AG10803 (cell line): Measurements from ENCODE around the gene HLA-DRB1.

ENCODE experiments used
- DNase-seq: peaks from one replicate; pipeline ENCODE4 v3.0.0; 2010; ENCODE audit warnings: low read depth
- H3K4me3 ChIP-seq: 2 replicates; pipeline ENCODE4 v1.5.1; 2011; ENCODE audit warnings: mild to moderate bottlenecking, low read length, control low read depth
- CTCF ChIP-seq: conservative IDR thresholded peaks from 2 replicates; pipeline ENCODE4 v1.5.1; 2011; ENCODE audit warnings: mild to moderate bottlenecking, low read length, control low read depth, inconsistent platforms

Gene HLA-DRB1

DNA sequence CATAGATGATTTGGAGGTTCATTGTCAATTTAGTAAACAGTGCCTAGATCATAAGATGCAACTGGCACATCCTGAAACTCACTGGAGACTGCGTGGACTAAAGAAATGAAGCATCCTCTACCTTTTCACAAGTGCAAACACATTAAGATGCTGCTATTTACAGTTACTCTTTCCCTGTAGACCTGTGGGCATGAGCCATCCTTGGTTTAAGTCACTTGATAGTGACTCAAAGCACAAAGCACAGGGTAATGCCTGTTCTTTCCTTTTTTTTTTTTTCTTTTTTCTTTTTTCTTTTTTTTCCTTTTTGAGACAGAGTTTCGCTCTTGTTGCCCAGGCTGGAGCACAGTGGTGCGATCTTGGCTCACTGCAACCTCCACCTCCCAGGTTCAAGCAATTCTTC is 37.6 kb upstream of the HLA-DRB1 start:
- no peak overlapping the region for H3K4me3 ChIP-seq
- DNase-seq, result no peak
- no peak for TF ChIP-seq CTCF

DNA sequence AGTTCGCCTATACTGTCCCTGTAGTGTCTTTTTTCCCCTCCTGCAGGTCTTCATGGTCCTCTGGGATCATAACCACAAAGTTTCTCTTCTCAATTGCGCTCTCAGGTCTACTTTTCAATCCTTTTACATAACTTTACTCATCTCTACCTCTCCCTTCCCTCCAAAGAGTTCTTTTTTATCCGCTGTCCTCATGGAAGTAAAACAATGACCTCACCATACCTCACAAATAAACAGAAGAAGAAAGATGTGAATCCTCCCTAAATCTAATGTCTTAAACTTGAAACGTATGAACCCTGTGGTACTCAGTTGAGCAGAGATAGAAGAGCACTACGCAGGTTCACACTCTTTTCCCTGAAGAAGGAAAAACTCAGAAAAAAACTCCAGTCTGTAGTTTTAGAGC is 35.5 kb upstream of the HLA-DRB1 start:
- TF ChIP-seq CTCF, result no peak
- DNase-seq, result no peak
- no peak overlapping the region for H3K4me3 ChIP-seq

GRCh38 chr6:32624565-32624964 is 34.9 kb upstream of the HLA-DRB1 start:
- no peak for TF ChIP-seq CTCF
- DNase-seq, result no peak
- no peak overlapping the region for H3K4me3 ChIP-seq

- no peak overlapping the region for H3K4me3 ChIP-seq
- DNase-seq, result no peak
- no peak for TF ChIP-seq CTCF
These were observed 34.0 kb upstream of the HLA-DRB1 start for GRCh38 chr6:32623693-32624092.

- no peak; the same call in 1 of the 2 replicates for TF ChIP-seq CTCF
- peak; percentile 22 for DNase-seq
- no peak overlapping the region for H3K4me3 ChIP-seq
These were observed 33.1 kb upstream of the HLA-DRB1 start for GRCh38 chr6:32622545-32623401.

GRCh38 chr6:32621372-32621771 is 31.7 kb upstream of the HLA-DRB1 start:
- no peak overlapping the region for H3K4me3 ChIP-seq
- no peak for TF ChIP-seq CTCF
- no peak for DNase-seq

GRCh38 chr6:32617751-32618150 is 28.1 kb upstream of the HLA-DRB1 start:
- no peak overlapping the region for H3K4me3 ChIP-seq
- DNase-seq, result no peak
- no peak for TF ChIP-seq CTCF
